GM19397 (cell line): ENCODE data around the gene KMT2A.
"Not testable (repeated sequence)": the region's sequence is repeated elsewhere in the genome, so short reads cannot be mapped to it uniquely, and the experiment has no call there.

Source experiments
- ATAC-seq: cut with Tn5 transposase; IDR thresholded peaks from one replicate; pipeline ENCODE4 v1.9.1; 2021; ENCODE audit warnings: mild to moderate bottlenecking, moderate library complexity; ENCODE audit not compliant: unreplicated experiment

Gene KMT2A

GRCh38 chr11:118435893-118436624 is at the start of gene KMT2A:
TSS of gene KMT2A (plus strand) at chr11:118436492. CDS start at chr11:118436513, 21 bp downstream.
- ATAC-seq: peak; percentile 69

DNA sequence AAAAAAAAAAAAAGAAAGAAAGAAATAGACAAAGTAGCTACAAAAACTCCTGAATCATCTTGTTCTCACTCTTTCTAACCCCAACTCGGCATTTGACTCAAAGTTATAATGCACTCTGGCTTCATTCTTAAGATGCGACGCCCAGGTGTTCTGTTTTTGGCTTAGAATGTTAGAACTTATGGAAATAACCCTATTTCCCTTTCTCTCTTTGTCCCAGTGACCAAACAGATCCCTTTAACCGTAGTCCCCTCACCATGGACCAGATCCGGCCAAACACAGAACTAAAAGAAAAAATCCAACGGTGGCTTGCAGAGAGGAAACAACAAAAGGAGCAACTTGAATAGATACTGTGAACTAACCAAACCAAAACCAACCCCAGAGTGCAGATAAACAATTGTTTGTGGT is 40.2 kb upstream of the KMT2A start:
- no peak for ATAC-seq

DNA sequence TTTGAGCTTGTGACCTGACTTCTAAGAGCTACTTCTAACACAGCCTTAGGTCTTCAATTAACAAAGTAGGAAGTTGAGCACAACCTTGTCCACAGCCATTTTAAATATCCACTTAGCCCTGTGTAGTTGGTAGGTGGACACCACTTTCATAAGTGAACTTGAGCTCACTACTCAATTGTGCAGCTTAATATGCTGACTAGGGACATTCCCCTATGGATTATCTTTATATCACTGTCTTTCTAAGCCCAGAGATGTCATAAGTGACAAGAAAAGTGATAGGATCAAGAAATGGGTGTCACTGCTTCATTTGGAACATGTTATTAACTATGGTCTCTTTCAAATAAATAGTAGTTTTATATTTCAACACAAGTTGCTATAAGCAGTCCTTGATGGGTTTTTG is 38.8 kb upstream of the KMT2A start:
- ATAC-seq: no peak

DNA sequence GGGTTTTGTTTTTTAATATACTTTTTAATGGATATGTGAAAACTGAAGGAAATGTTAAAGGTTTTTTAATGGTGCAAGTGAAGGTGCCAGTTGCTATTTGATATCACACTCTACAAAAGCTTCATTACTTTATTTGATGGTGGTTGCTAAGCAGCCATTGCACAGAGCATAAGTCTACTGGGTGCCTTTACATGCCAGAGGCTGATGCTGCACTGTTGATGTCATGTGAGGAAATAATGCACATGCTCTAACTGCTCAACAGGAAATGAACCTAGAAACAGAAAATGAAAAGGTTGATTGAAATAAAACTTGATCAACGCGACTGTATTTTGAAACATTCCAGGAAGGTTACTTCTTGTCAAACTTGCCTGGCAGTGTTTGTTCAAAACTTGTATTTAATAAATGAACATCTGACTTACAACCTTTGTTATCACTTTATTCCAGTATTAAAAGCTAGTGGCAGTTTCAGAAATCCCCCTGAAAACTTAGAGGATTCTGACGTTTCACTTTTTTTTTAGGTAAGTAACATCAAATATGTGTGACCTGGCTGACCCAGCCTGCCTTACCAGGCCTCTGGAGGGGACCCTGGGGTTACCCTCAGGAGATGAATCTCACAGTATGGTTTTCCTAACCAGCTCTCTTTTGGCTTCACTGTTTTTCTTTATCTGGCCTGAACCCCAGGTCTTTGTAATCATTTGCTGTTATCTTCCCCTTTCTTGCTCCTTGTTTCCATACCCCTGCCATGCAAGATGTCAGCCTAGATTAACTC is 37.3 kb upstream of the KMT2A start:
- ATAC-seq: no peak

DNA sequence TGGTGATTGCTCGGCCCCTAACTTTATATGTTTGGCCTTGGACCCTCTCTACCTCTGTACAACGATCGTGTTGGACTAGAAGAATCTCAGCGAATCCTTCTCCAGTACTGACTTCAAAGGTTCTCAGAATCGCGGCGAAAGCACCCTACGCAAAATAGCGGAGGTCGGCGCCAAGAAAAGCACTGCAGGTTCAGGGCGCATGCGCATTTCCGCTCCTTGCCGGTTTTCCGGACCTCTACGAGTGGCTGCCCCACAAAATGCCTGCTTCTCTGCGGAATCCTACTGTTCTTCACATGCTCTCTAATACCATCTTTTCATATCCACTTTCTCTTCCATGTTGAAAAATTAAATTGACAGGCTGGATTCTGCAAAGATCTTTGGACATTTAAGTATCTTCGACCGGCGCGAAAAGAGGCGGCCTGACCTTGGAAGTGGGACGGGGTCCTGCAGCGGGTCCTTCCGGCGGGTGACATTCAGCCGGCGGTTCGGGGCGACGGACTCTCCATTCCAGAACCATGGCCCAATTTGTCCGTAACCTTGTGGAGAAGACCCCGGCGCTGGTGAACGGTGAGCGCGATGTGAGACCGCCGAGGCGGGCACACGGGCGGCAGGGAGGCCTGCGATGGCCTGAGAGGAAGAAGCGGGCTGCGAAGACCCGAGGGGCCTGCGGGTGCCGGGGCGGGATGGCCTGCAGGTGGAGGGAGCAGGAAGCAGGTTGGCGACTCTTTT is 35.0 kb upstream of the KMT2A start, which contains the start of gene ATP5MG:
TSS of gene ATP5MG (plus strand) at position 456 of the 729 bp plus-strand sequence. CDS start at position 516, 60 bp downstream.
- peak; percentile 73 for ATAC-seq

- no peak for ATAC-seq
These were observed 34.3 kb upstream of the KMT2A start for GRCh38 chr11:118401880-118402590.

DNA sequence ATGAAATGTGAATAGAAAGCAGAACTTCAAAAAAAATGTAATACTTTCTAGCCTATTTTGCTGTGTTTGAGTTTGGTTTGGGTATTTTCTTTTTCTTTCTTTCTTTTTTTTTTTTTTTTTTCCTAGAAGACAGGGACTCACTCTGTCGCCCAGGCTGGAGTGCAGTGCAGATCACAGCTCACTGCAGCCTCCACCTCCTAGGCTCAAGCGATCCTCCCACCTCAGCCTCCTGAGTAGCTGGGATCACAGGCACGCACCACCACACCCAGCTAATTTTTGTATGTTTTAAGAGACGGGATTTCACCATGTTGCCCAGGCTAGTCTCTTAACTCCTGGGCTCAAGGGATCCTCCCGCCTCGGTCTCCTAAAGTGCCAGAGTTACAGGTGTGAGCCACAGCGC is 33.7 kb upstream of the KMT2A start:
- not testable (repeated sequence) for ATAC-seq

DNA sequence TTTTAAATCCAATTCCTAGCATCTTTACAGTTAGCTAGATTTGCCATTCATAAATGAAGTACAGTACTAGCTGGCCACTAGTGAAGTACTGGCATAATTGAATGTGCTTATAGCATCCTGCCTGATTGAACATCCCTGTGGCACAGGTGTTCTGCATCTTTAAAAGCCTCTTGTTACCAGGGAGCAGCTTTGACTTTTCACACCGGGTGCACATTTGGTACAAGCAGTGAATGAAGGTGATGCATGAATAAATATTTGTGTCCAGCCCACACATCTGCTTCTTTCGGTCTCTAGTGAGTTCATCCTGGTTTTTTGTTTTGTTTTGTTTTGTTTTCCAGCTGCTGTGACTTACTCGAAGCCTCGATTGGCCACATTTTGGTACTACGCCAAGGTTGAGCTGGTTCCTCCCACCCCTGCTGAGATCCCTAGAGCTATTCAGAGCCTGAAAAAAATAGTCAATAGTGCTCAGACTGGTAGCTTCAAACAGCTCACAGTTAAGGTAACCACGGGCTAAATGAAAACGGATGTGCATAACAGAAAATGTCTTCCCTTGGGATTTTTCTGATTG is 29.6 kb upstream of the KMT2A start:
- no peak for ATAC-seq

DNA sequence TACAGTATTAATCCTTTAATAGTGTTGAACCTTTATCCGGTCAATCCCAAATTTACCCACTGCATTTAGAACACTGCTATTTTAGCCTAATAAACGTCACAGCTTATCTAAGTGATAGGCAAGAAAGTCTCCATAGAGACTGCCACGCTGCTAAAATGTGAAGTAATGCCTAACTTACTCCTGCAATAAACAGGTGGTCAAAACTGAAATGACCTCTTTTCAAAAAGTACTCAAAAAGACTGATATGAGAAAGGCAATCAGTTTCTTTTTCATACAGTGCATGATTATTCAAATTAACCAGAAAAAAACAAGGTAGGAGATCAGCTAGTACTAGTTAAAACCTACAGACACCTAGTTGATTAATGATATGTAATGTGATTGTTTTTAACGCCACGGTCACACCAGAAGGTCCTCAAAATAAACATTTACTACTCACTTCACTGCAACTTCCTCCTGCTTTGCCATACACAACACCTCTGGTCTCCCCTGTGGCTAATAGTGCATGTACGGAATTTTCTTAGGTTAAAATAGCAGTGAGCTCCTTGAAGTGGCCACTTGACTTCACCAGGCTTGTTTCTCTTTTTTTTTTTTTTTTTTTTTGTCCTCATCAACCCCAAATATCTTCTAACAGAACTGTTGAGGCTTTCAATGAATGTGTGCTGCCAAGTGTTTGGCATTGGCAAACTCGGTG is 26.1 kb upstream of the KMT2A start:
- peak; percentile 52 for ATAC-seq

GRCh38 chr11:118411530-118411929 is 24.8 kb upstream of the KMT2A start:
- no peak for ATAC-seq

DNA sequence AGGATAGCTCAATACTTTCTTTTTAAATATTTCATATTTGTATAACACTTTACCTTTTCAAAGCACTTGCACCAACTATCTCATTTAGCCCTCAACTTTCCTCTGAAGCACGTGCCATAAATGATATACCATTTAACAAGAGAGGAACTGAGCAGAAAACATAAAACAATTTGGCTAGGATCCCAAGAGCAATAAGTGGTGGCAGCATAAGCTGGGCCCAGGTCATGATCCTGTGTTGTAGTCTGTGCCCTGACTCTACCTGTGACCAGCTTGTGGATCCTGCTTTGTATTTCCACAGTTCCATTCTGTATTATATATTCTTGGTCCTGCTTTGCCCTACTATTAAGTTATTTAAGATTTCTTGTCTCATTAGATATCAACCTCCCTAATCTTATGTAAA is 23.4 kb upstream of the KMT2A start:
- ATAC-seq: no peak

DNA sequence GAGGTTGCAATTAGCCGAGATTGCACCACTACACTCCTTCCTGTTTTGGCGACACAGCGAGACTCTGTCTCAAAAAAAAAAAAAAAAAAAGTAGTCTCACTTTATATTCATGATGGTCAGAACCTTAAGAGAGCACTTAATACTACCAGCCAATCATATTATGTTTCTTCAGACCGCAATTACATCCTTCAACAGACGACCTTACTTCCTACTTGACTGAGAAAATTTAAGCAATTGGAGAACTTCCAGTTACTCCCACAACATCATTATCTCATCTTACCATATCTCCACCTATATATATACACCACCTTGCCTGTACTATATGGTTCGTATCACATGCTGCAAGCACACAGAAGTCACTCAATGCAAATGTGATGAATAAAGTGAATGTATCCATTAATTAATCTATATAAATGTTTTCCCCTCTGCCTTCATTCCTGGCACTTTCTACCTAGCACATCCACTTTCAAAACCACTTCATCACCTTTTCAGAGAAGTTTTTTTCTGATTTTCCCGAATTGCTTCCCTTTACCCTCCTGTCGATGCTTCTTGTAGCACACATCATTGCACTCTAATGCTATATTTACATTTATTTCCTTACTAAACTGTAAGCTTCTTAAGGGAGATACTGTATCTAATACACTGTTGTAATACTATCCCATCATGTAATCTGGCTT is 21.1 kb upstream of the KMT2A start:
- no peak for ATAC-seq

DNA sequence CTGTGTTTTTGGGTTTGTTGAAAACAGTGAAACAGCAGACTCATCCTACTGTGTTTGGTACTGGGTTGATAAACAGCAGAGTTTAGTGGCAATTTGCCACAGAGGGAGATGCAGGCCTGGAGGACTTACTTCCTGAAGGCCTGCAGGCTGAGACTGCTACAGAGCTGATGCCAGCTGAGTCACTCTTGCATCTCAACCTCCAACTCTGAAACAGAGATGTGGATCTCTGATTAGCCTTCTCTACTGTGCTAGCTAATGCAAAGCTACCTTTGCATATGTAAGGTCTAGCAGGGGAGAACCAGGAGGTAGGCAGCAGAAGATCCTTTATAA is 20.6 kb upstream of the KMT2A start:
- ATAC-seq: no peak

- ATAC-seq: not testable (repeated sequence)
These were observed 19.4 kb upstream of the KMT2A start for GRCh38 chr11:118416900-118417299.

- no peak for ATAC-seq
These were observed 18.5 kb upstream of the KMT2A start for GRCh38 chr11:118417801-118418200.

GRCh38 chr11:118418766-118419165 is 17.5 kb upstream of the KMT2A start:
- no peak for ATAC-seq

GRCh38 chr11:118427707-118428106 is 8.6 kb upstream of the KMT2A start:
- ATAC-seq: no peak

- no peak for ATAC-seq
These were observed 5.3 kb upstream of the KMT2A start for GRCh38 chr11:118430956-118431355.

- ATAC-seq: no peak
These were observed 2.2 kb upstream of the KMT2A start for GRCh38 chr11:118434123-118434552.
